Panc1 (cell line): ENCODE measurements around the gene ABCF2. TPM values are rescaled to one million over a fixed set of nuclear protein-coding genes. Genes with fewer than 3 reads are reported as not detected.

Experiments used
- ATAC-seq: fragments of 200-7000 bp; cut with Tn5 transposase; 2 replicates; pipeline ENCODE4 v1.9.1; 2020; ENCODE audit warnings: mild to moderate bottlenecking, moderate library complexity
- BruUV-seq: library from RNA; stranded (reverse); fragments of 400-500 nt; replicated peaks from 2 replicates; lab custom pipeline; 2021; lab: Mats Ljungman, UMichigan
- CTCF ChIA-PET: fragments of 300-600 bp; sonication (Branson Sonifier 250); formaldehyde crosslinking; loops from one replicate; lab custom pipeline; 2022; ENCODE audit warnings: antibody characterized with exemption; lab: Charles Lee
- POLR2A ChIA-PET: fragments of 300-600 bp; sonication (Branson Sonifier 250); formaldehyde crosslinking; loops from one replicate; lab custom pipeline; 2022; ENCODE audit warnings: antibody characterized with exemption; lab: Charles Lee
- DNase-seq: peaks from one replicate; pipeline ENCODE4 v3.0.0-alpha.2; 2010; ENCODE audit warnings: low read depth, low spot score
- H3K27ac ChIP-seq: 2 replicates; pipeline ENCODE4 v1.5.1; 2011; ENCODE audit warnings: mild to moderate bottlenecking, low read length, inconsistent platforms
- H3K27me3 ChIP-seq: fragments of 200-500 bp; sonication (Bioruptor generic); 2 replicates; pipeline ENCODE4 v1.6.0; 2014; ENCODE audit warnings: low read length, inconsistent platforms; ENCODE audit not compliant: control insufficient read depth, insufficient read depth
- H3K36me3 ChIP-seq: fragments of 200-500 bp; sonication (Bioruptor generic); 2 replicates; pipeline ENCODE4 v1.5.1; 2014; ENCODE audit warnings: inconsistent platforms, mild to moderate bottlenecking, low read length, moderate library complexity; ENCODE audit not compliant: control insufficient read depth, insufficient read depth
- H3K4me1 ChIP-seq: 2 replicates; pipeline ENCODE4 v1.5.1; 2011; ENCODE audit warnings: inconsistent platforms, mild to moderate bottlenecking, low read length, moderate library complexity; ENCODE audit not compliant: control insufficient read depth, insufficient read depth
- H3K4me3 ChIP-seq, 2 experiments: 2 replicates each; pipeline ENCODE4 v1.5.1; 2011 to 2012; ENCODE audit warnings: low read depth in 2 of 2, low read length in 2 of 2, mild to moderate bottlenecking in 2 of 2, inconsistent platforms in 1 of 2, moderate library complexity in 1 of 2
- H3K9me3 ChIP-seq: fragments of 200-500 bp; sonication (Bioruptor generic); 2 replicates; pipeline ENCODE4 v1.5.1; 2014; ENCODE audit warnings: low read depth, mild to moderate bottlenecking, inconsistent platforms, low read length, moderate library complexity; ENCODE audit not compliant: control insufficient read depth, insufficient read depth
- CTCF ChIP-seq: fragments of 450-650 bp; IDR thresholded peaks from 2 replicates; pipeline ENCODE4 v1.5.1; 2017; ENCODE audit warnings: mild to moderate bottlenecking
- POLR2AphosphoS5 ChIP-seq: IDR thresholded peaks from 2 replicates; pipeline ENCODE4 v1.6.1; 2012; ENCODE audit warnings: mild to moderate bottlenecking, low read depth, low read length, moderate library complexity
- REST ChIP-seq, 2 experiments: IDR thresholded peaks; 2 replicates each; pipeline ENCODE4 v1.6.1; 2011 to 2012; ENCODE audit warnings: low read depth in 2 of 2, control low read depth in 1 of 2, low read length in 1 of 2, mild to moderate bottlenecking in 1 of 2, moderate library complexity in 1 of 2; ENCODE audit not compliant: insufficient read depth in 1 of 2
- SIN3A ChIP-seq: IDR thresholded peaks from 2 replicates; pipeline ENCODE4 v1.6.1; 2012; ENCODE audit warnings: low read depth, mild to moderate bottlenecking, low read length, moderate library complexity, borderline replicate concordance; ENCODE audit not compliant: insufficient read depth
- TCF7L2 ChIP-seq: IDR thresholded peaks from 2 replicates; pipeline ENCODE4 v1.6.1; 2011; ENCODE audit warnings: mild to moderate bottlenecking, low read depth, low read length, inconsistent platforms
- in situ Hi-C: cut with HindIII; loops from 2 replicates; pipeline ENCODE4 v1.10.0; 2016; ENCODE audit warnings: low sequenced_read_pairs, low pct_unique_long_range_greater_than_20kb
- intact Hi-C: fragments of 100-400 bp; cut with micrococcal nuclease; formaldehyde crosslinking; loops from one replicate; pipeline ENCODE4 v1.10.0; 2022; ENCODE audit not compliant: unreplicated experiment
- total RNA-seq: library from RNA; stranded (reverse); gene quantifications from one replicate; pipeline ENCODE4 v1.2.1, GENCODE V29; 2021; ENCODE audit not compliant: unreplicated experiment

The ABCF2 gene
- total RNA-seq, 1 experiment from 2014 or later = 64.4 TPM

GRCh38 chr7:151251689-151252560 is 24.9 kb upstream of the ABCF2 start:
- CTCF ChIA-PET = interaction anchor here (0.6 kb wide), 1 partner anchor 95 kb away, joined by 3 read pairs; no protein-coding TSS in a partner anchor

GRCh38 chr7:151251328-151251688 is 24.3 kb upstream of the ABCF2 start:
- BruUV-seq = no TSS peak
- DNase-seq (no peak), ATAC-seq (no peak)
- H3K9me3 ChIP-seq = no peaks in the 10 kb centered on the region
- H3K27me3 ChIP-seq = no peaks in the 10 kb centered on the region
- in situ Hi-C loops (no loop called here), intact Hi-C loops (loop anchor here (5.0 kb wide), 1 partner anchor 51 kb away; no protein-coding TSS in a partner anchor)
- H3K4me3 ChIP-seq = peak overlapping the region; percentile 26 to 56
- peaks cover 40% of the 10 kb centered on the region for H3K4me1 ChIP-seq
- H3K36me3 ChIP-seq = no peaks in the 10 kb centered on the region
- TF ChIP-seq POLR2AphosphoS5 (no peak), REST (IDR thresholded peaks at IDR 0.05; ENCODE audit: insufficient read depth in 1 of 2, low read depth in 2 of 2, low read length in 1 of 2) (no peak), SIN3A (no peak), CTCF (no peak), TCF7L2 (no peak)
- H3K27ac ChIP-seq = 0 out of 2 replicates have a peak overlapping the region, but pooled peaks have one; percentile 40
- ChIA-PET POLR2A (interaction anchor here (0.6 kb wide), 2 partner anchors 24 to 37 kb away, joined by 3 read pairs; partner anchors contain the start of gene ABCF2), CTCF (no interaction called here)

More at GRCh38 chr7:151251689-151252560, 24.9 kb upstream of the ABCF2 start:
- no TSS peak for BruUV-seq
- H3K27me3 ChIP-seq = no peaks in the 10 kb centered on the region
- in situ Hi-C loops = no loop called here
- POLR2A ChIA-PET = interaction anchor here (0.6 to 0.7 kb wide), 3 partner anchors 11 to 38 kb away, joined by 3 read pairs; partner anchors contain the start of gene ABCF2
- H3K4me1 ChIP-seq = peaks cover 34% of the 10 kb centered on the region
- ATAC-seq (peak; percentile 58), DNase-seq (no peak)
- H3K27ac ChIP-seq = peak overlapping the region; percentile 83
- no peaks in the 10 kb centered on the region for H3K9me3 ChIP-seq
- intact Hi-C loops = loop anchor here (5.0 kb wide), 1 partner anchor 50 kb away; no protein-coding TSS in a partner anchor
- TF ChIP-seq SIN3A (peak; percentile 42; the same call in 1 of the 2 replicates), POLR2AphosphoS5 (no peak)
- no peaks in the 10 kb centered on the region for H3K36me3 ChIP-seq
- peak overlapping the region; percentile 56 to 67 for H3K4me3 ChIP-seq
